Tibial nerve (tissue), 4 donors: Measurements from ENCODE around the gene NEU4. TPM values are rescaled to one million over a fixed set of nuclear protein-coding genes. Genes with fewer than 3 reads are reported as not detected.
"Not testable (repeated sequence)": the region's sequence is repeated elsewhere in the genome, so short reads cannot be mapped to it uniquely, and the experiment has no call there.

Experiments used
- DNase-seq, 2 donors: peaks; one replicate each; pipeline ENCODE4 v3.0.0-alpha.2; 2019; ENCODE audit warnings: low spot score in 2 of 2
- H3K27ac ChIP-seq, 4 donors: fragments of 200-600 bp; sonication (generic) in 3 of 4; one replicate each; pipeline ENCODE4 v1.5.1; 2017 to 2019; ENCODE audit warnings: mild to moderate bottlenecking in 1 of 4
- H3K27me3 ChIP-seq, 2 donors: fragments of 200-600 bp; sonication (generic) in 1 of 2; one replicate each; pipeline versions ENCODE4 v1.5.1 to v1.6.0; 2017 to 2019
- H3K36me3 ChIP-seq, 3 donors: fragments of 200-600 bp; sonication (generic); one replicate each; pipeline ENCODE4 v1.5.1; 2018 to 2019
- H3K4me1 ChIP-seq, 4 donors: fragments of 200-600 bp; sonication (generic) in 3 of 4; one replicate each; pipeline ENCODE4 v1.5.1; 2017 to 2019
- H3K4me3 ChIP-seq, 4 donors: fragments of 200-600 bp; sonication (generic) in 3 of 4; one replicate each; pipeline ENCODE4 v1.5.1; 2017 to 2019; ENCODE audit warnings: mild to moderate bottlenecking in 1 of 4, moderate library complexity in 1 of 4
- H3K9me3 ChIP-seq, 4 donors: fragments of 200-600 bp; sonication (generic) in 3 of 4; one replicate each; pipeline ENCODE4 v1.5.1; 2017 to 2019
- CTCF ChIP-seq, 5 experiments: fragments of 200-600 bp in 3 of 5; fragments of 450-650 bp in 2 of 5; sonication (generic) in 3 of 5; IDR thresholded peaks; one replicate each; pipeline ENCODE4 v1.5.1; 2016 to 2019; ENCODE audit warnings: antibody characterized with exemption in 5 of 5, mild to moderate bottlenecking in 3 of 5, moderate library complexity in 2 of 5
- EP300 ChIP-seq, 2 donors: sonication (generic); formaldehyde crosslinking; IDR thresholded peaks; one replicate each; pipeline ENCODE4 v1.6.1; 2017; ENCODE audit warnings: antibody characterized with exemption in 2 of 2, mild to moderate bottlenecking in 1 of 2
- POLR2A ChIP-seq, 2 donors: fragments of 450-650 bp; IDR thresholded peaks; one replicate each; pipeline ENCODE4 v1.6.1; 2017; ENCODE audit warnings: antibody characterized with exemption in 2 of 2, mild to moderate bottlenecking in 2 of 2, moderate library complexity in 2 of 2
- WGBS, 2 donors: methylation state at CpG; one replicate each; pipeline ENCODE4 v1.1.5; 2018; 5-methylcytosine and 5-hydroxymethylcytosine counted together
- total RNA-seq, 4 donors: library from RNA; depleted of rRNA; stranded (reverse); fragments of >200 nt; gene quantifications; one replicate each; pipeline ENCODE4 v1.1.0, GENCODE V29; 2016

The NEU4 gene
- total RNA-seq, result 1 to 10 TPM in 2 of 4 donors, not detected in 2; 1.1 to 1.6 TPM

GRCh38 chr2:241808721-241809382 lies at the start of gene NEU4:
NEU4 (plus strand) TSS chr2:241809193; CDS start chr2:241814485, 5,292 bp downstream.
- peaks cover 0 to 10% of the 10 kb centered on the region in 2 donors for H3K27me3 ChIP-seq
- 86 to 88% methylated on average over 31 of the region's 31 CpGs for WGBS, 2 donors
- no peak for DNase-seq
- no peaks in the 10 kb centered on the region for H3K9me3 ChIP-seq
- TF ChIP-seq CTCF (IDR thresholded peaks at IDR 0.05) (no peak), EP300 (IDR thresholded peaks at IDR 0.05) (no peak), POLR2A (IDR thresholded peaks at IDR 0.05) (no peak)
- H3K4me1 ChIP-seq, result peaks cover 0 to 25% (median 10%) of the 10 kb centered on the region in 4 donors
- H3K27ac ChIP-seq, result peak within 1 kb of the TSS in 2 of 4 donors; percentile 59 to 70
- no peaks in the 10 kb centered on the region for H3K36me3 ChIP-seq
- H3K4me3 ChIP-seq, result peak within 1 kb of the TSS in 1 of 4 donors; percentile 8

- DNase-seq, H3K27ac ChIP-seq, H3K9me3 ChIP-seq, H3K4me1 ChIP-seq, H3K27me3 ChIP-seq, H3K4me3 ChIP-seq: not testable (repeated sequence)
- H3K36me3 ChIP-seq, result peaks cover 0 to 85% (median 0%) of the 10 kb centered on the region in 3 donors
- 93 to 97% methylated on average over 7 to 11 of the region's 16 CpGs for WGBS, 2 donors
Observed at GRCh38 chr2:241759893-241760292, 49.1 kb upstream of the NEU4 start.

GRCh38 chr2:241760301-241760771 lies 48.7 kb upstream of the NEU4 start:
- no peaks in the 10 kb centered on the region for H3K9me3 ChIP-seq
- H3K4me3 ChIP-seq, result no peak overlapping the region
- WGBS, 2 donors, result 95 to 97% methylated on average over 9 to 14 of the region's 17 CpGs
- no peak for DNase-seq
- no peaks in the 10 kb centered on the region for H3K27me3 ChIP-seq
- no peak for TF ChIP-seq POLR2A (IDR thresholded peaks at IDR 0.05)
- no peak for TF ChIP-seq EP300 (IDR thresholded peaks at IDR 0.05)
- no peak for TF ChIP-seq CTCF (IDR thresholded peaks at IDR 0.05)
- no peak overlapping the region for H3K27ac ChIP-seq
- peaks cover 0 to 80% (median 0%) of the 10 kb centered on the region in 3 donors for H3K36me3 ChIP-seq
- no peaks in the 10 kb centered on the region for H3K4me1 ChIP-seq

GRCh38 chr2:241762321-241762932 lies 46.6 kb upstream of the NEU4 start:
- TF ChIP-seq POLR2A (IDR thresholded peaks at IDR 0.05) (no peak), EP300 (IDR thresholded peaks at IDR 0.05) (no peak), CTCF (IDR thresholded peaks at IDR 0.05) (no peak)
- H3K4me3 ChIP-seq, result no peak overlapping the region
- no peak for DNase-seq
- no peaks in the 10 kb centered on the region for H3K27me3 ChIP-seq
- H3K4me1 ChIP-seq, result no peaks in the 10 kb centered on the region
- peaks cover 0 to 61% (median 0%) of the 10 kb centered on the region in 3 donors for H3K36me3 ChIP-seq
- no peaks in the 10 kb centered on the region for H3K9me3 ChIP-seq
- WGBS, 2 donors, result 80 to 81% methylated on average over 18 of the region's 18 CpGs
- H3K27ac ChIP-seq, result no peak overlapping the region

- Histone ChIP-seq H3K4me1 (no peaks in the 10 kb centered on the region), H3K36me3 (peaks cover 0 to 61% (median 0%) of the 10 kb centered on the region in 3 donors), H3K27ac (peak overlapping the region in 1 of 4 donors; percentile 53), H3K9me3 (no peaks in the 10 kb centered on the region), H3K4me3 (no peak overlapping the region), H3K27me3 (no peaks in the 10 kb centered on the region)
- WGBS, 2 donors, result 81 to 90% methylated on average over 13 of the region's 13 CpGs
- no peak for TF ChIP-seq POLR2A (IDR thresholded peaks at IDR 0.05)
- no peak for TF ChIP-seq CTCF (IDR thresholded peaks at IDR 0.05)
- TF ChIP-seq EP300 (IDR thresholded peaks at IDR 0.05), result no peak
- no peak for DNase-seq
Observed at GRCh38 chr2:241762933-241763369, 46.0 kb upstream of the NEU4 start.
